ENCODE results near the gene S100A13.

- TF ChIP-seq CHD4 (IDR thresholded peaks at IDR 0.05; ENCODE audit: insufficient read depth, insufficient replicate concordance, low read depth, low read length, poor library complexity, severe bottlenecking) (no peak), CBFB (CRISPR knock-in tag; IDR thresholded peaks at IDR 0.05) (no peak), TFAM (CRISPR knock-in tag; conservative IDR thresholded peaks at IDR 0.05) (no peak), ETV6 (IDR thresholded peaks at IDR 0.05; ENCODE audit: borderline replicate concordance in 1 of 2, low read depth in 2 of 2, low read length in 1 of 2) (no peak), ETV6 (CRISPR knock-in tag; IDR thresholded peaks at IDR 0.05; ENCODE audit: borderline replicate concordance) (no peak)
These were observed 16.5 kb upstream of the S100A13 start for GRCh38 chr1:153643816-153644215.

Data from K562 (cell line).